Mucosa of gallbladder (tissue), 1 donor: ENCODE data around the gene TRAF5. TPM values are rescaled to one million over a fixed set of nuclear protein-coding genes. Genes with fewer than 3 reads are reported as not detected.

ENCODE experiments used
- DNase-seq: peaks from one replicate; pipeline ENCODE4 v3.0.0-alpha.2; 2020; ENCODE audit warnings: low spot score
- total RNA-seq: library from RNA; stranded (reverse); gene quantifications from one replicate; pipeline ENCODE4 v1.2.1, GENCODE V29; 2021
- donor health status: DM: no; HTN: no; CAD: no.

TRAF5 gene
- total RNA-seq, 1 donor from 2014 or later: 18.5 TPM

DNA sequence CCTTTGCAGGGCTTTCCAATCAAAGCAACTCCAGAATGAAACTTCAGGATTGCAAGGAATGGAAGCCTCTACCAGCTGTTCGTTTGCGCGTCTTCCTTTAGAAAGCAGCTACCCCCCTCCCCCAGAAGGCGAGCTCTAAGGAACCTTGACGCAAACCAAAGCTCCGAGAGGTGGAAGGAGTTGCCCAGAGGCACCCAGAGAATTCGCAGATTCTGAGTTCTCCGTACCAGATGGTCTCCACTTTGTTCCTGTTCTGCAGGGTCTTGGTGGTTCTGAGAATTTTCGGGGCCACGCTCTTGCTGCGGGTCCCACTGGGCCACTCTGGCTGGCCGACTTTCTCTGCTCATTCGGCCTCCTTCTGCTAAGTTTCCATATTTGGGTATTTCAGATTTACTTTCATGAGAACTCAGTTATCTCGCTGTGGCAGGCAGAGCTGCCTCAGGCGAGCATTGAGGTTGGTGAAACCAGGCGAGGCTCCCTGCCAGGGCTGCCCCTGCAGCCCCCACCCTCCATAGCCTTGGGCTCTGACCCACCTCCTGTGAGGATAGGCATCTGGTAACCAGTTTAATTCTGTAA is 801 bp downstream of the TRAF5 start:
- DNase-seq: no peak

DNA sequence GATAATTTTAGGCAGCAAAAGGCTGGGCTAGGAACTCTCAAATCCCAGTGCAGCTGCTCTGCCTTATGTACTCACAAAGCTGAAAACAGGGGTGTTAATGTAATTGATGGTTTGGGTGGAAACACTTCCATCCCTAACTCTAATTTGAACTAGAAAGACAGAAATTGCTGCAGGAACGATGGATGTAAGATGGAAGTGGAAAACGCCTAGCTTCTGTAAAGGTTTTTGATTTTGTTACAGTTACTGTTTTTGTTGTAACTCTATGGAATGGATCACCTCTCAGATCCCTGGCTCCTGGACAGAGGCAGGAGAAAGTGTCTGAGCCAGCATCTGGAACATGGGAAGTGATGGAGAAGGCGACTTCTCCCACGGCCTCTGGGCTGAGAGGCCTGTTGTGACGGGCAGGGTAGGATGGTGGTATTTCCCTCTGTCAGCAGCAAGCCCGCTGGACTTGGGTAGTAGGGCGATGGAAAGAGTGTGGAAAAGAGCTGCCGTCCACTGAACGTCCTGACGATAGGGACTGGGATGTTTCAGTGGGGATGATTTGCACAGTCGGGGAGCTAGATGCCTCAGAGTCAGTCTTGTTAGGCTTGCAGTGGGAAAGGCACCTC is 1.6 kb downstream of the TRAF5 start:
- DNase-seq: no peak

DNA sequence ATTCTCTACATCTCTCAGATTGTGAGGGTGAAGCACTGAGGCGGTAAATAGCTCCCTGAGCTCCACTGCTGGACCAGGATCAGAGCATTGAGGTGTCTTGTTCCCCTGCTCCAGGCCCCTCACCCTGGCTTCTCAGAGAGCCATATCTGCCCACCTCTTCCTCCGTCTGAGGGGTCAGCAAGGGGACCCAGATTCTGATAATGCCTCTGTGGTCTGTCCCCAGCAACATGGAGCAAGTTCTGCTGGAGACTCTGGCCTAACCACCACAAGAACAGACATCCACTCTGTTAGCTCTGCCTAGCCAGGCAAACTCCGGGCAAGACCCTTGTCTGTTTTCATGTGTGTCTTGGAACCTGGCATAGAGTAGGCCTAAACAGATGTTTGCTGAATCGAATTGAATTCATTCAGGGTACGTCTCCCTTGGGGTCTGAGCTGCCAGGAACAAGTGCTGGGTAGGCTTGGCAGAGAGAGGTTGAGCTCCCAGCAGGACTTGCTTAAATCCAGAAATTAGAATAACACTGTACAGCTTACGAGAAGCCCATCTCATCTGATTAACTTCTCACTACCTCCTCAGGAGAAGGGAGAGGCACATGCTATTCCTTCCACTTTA is 2.3 kb downstream of the TRAF5 start:
- no peak for DNase-seq

- DNase-seq: no peak
Observed at GRCh38 chr1:211329764-211330201, 3.1 kb downstream of the TRAF5 start.

DNA sequence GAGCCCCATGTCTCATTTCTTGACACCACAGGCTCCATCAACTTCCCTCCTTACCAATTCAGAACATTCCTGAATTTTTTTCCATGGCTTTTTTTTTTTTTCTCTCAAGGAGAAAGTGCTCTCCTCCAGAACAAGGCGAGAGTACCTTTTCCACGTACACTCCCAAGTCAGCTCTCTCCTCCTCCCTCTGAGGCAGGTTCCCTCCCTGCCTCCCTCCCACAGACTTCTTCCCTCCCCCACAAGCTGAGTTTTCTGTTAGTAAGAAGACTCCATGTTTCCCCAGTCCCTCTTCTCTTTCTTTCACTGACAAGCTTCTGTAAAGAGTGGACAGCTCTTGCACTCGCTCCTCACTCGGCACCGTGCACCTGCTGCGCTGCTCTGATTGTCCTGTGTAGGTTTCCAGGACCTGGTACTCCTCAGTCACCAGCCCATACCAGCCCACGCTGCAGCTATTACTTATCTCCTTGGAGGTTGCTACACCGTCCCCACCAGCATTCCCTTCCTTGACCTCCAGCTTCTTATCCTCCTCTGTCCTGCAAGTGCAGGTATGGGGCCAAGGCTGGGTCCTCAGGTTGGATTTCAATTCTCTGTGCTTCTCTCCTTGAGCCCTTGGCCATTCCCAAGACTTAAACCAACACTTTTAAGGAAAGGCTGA is 3.8 kb downstream of the TRAF5 start:
- DNase-seq: no peak

- no peak for DNase-seq
Observed at GRCh38 chr1:211331011-211331709, 4.5 kb downstream of the TRAF5 start.

- DNase-seq: no peak
Observed at GRCh38 chr1:211332036-211332616, 5.5 kb downstream of the TRAF5 start.

- DNase-seq: no peak
Observed at GRCh38 chr1:211332830-211333229, 6.2 kb downstream of the TRAF5 start.

GRCh38 chr1:211333906-211334305 is 7.3 kb downstream of the TRAF5 start:
- no peak for DNase-seq

DNA sequence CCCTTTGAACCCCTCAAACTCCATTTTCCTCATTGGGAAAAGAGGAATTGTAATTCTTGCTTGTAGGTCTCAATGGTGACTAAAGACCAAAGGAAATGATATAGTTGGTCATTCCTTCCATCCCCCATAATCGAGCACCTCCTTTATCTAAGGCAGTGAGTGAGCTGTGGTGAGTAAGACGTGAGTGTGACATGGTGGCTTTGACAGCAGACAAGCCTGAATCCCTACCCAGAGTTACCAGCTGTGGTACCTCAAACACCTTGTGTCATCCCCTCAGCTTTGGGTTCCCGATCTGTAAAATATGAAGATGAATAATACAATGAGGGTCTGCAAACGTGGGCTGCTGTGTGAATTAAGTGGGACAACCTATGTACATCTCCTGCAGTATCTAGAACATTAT is 8.4 kb downstream of the TRAF5 start:
- no peak for DNase-seq

DNA sequence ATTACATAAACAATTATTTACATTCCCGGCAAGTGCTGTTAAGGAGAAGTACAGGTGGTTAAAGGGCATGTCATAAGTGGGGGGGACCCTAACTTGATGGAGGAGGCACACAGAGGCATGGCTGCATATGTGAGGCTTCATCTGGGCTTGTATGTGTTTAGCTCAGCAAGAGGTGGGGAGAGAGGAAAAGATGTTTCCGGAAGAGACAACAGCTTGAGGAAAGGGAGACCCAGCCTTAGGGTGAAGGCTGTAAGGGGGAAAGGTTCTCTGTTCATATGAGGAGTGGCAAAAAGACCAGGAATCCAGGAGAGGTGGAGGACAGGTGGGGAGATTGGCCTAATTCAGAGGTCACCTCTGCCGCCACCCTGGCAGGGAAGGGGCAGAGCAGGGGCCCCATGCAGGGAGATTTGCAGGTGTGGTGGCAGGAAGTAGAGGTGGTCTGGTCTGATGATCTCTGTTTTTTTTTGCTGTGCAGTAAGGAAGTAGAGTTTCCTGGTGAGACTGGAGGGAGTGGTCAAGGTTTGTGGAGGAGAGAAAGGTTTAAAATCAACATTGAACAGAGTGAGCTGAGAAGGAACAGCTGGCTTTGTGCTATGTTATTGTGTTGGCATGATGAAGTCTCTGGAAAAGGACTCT is 9.0 kb downstream of the TRAF5 start:
- no peak for DNase-seq

- DNase-seq: no peak
Observed at GRCh38 chr1:211336161-211336560, 9.5 kb downstream of the TRAF5 start.

DNA sequence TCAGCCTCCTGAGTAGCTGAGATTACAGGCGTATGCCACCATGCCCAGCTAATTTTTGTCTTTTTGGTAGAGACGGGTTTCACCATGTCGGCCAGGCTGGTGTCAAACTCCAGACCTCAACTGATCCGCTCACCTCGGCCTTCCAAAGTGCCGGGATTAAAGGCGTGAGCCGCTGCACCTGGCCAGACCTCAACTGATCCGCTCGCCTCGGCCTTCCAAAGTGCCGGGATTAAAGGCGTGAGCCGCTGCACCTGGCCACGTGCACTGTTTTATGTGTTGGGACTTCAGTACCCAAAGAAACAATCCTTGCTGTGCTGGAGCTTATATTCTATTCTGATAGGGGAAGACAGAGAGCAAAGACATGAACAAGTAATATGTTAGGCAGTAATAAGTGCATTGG is 10.1 kb downstream of the TRAF5 start:
- no peak for DNase-seq

DNA sequence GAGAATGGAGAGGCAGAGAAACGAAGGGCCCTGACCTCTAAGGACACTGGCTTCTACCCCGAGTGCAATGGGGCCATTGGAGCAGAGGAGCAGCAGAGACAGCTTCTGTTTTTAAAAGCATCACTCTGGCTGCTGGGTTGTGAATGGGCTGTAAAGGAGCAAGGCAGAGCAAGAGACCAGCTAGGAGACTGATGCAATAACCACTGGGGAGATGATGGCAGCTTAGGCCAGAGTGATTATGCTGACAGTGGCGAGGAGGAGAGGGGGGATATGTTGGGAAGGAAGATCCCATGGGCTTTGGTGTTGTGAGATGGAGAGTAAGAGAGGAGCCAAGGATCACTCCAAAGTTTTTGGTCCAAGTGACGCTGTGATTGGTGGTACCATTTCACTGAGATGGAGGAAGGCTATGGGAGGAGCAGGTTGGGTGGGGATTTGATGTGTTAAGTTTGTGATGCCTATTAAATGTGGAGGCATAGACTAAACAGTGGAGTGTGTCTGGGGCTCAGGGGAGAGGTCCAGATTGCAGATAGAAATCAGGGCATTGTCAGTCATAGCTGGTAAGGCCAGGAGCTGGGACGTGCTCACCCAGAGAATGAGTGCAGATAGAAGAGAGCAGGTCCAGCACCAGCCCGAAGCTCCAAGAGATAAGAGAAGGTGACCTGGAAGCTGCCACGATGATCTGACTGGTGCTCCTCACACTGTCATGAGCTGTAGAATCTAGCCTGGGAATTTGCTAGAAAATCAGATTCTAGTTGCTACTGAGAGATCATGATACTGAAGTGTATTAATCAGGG is 11.0 kb downstream of the TRAF5 start:
- no peak for DNase-seq

DNA sequence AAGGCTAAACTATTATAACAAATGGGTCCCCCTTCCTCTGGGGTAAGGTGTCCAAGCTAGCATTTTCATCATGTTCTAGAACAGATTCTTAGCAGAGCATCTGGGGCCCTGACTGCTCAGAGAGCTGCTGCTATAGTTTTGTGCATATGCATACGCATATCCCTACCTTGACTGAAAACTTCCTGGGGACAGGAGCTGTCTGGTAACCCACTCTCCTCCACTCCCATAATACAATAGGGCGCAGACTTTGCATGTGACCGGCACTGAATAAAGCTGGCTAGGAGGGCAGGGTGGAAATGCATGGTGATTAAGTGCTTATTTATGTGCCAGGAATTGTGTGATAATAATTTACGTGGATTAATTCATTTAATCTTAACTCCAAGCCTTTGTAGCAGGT is 11.6 kb downstream of the TRAF5 start:
- DNase-seq: no peak

DNA sequence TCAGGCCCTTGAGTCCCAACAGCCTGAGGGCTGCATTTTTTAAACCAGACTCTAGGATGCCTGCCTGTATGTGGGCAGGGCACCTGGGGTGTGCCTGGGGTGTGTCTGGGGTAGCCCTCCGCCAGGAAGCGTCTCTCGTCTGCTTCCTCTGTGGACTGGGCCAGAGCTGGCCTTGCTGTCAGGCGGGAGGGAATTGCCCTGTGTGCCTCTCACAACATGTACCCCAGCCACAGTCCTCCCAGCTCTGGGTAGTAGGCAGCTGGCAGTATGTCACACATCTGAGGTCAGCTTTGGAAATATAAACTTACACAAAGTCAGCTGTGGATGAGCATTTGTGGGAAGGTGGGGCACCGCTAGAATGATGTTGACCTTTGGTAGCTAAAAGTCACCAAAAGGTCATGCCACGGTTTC is 13.0 kb downstream of the TRAF5 start:
- DNase-seq: no peak

DNA sequence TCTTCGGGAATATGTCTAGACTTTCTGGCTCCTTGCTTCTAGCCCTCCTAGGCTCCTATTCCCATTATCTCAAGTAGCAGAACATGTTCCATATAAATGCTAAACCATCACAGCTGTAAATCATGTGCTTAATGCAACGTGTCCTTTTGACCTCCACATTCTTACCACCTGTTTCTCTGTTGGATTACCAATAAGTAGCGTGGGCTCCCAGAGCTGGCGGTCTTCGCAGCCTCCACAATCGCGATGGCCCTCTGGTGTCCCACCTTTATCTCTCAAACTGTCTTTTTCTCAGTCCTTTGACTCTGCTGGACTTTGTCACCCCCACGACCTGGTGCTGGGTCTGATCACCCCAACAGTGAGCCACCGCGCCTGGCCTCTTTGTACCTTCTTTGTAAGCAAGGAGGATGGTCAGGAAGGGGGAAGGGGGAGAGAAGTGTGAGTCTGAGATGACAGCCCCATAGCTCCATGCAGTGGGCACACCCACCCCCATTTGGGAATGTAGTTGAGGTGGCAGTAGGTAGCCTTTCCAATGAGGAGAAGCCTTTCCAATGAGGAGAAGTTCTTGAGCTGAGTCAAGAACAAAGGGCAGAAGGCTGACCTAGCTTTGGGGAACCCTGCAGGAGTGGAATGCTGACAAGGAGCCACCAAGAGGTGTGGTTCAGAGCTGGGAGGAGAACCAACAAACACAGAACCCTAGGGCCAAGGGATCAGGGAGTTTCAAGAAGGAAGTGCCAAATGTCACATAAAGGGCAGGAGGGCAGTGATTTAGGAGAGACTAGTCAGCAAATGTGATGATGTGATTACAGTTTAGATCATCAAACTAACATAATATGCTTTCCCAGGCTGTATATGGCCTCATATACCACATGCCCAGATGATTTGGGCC is 14.2 kb downstream of the TRAF5 start:
- no peak for DNase-seq

- DNase-seq: no peak
Observed at GRCh38 chr1:211341999-211342398, 15.4 kb downstream of the TRAF5 start.

DNA sequence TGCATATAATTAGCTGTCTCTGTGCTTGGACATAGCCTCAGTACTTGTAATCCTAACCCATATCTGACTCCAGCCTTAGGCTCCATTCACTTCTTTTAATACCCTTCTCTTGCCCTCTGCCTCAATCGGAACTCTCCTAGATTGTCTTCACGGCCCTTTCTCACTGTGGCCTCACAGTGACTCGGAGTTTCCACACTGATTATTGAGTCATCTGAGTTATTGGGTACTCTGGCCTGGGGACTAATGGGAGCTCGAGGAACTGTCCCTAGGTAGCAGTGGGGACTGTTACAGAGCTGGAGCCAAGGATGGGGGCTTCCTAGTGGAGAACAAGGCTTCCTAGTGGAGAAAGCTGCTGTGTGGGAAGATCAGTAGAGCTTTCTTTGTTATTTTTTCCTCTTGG is 17.0 kb downstream of the TRAF5 start:
- DNase-seq: no peak

DNA sequence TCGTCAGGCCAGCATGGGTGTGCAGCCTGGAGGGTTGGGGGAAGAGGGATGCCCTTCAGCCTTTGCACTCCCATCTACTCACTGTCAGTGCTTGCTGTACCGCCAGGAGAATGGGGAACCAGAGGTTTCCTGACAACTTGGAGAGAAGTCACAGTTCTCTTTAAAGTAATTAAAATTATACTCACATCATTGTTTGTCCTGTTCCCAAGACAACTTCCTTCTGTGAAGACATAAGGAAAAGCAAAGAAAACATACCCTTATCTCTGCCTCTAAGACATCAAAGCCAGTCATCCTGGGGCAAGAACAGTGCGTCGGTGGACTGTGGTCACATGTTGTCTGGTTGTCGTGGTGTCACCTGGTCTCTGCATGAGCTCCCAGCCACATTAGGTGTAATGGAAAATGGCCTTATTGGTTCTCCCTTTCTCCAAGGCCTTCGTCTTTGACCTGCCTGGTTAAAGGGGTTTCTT is 17.6 kb downstream of the TRAF5 start:
- DNase-seq: no peak
